HepG2 (cell line): ENCODE results near the gene LNX2. TPM values are rescaled to one million over a fixed set of nuclear protein-coding genes. Genes with fewer than 3 reads are reported as not detected.

Experiments used
- ARHGAP35 ChIP-seq: sonication (generic); formaldehyde crosslinking; IDR thresholded peaks from 2 replicates; pipeline ENCODE4 v1.9.0; 2022; ENCODE audit warnings: mild to moderate bottlenecking, inconsistent platforms, moderate library complexity, missing genetic modification reagents, borderline replicate concordance
- CEBPB ChIP-seq: IDR thresholded peaks from 2 replicates; pipeline ENCODE4 v1.6.1; 2011; ENCODE audit warnings: low read depth, low read length, improper control_type of control experiment, borderline replicate concordance
- HES4 ChIP-seq: sonication (generic); formaldehyde crosslinking; IDR thresholded peaks from 2 replicates; pipeline ENCODE4 v1.9.0; 2021; ENCODE audit warnings: mild to moderate bottlenecking, missing genetic modification reagents, borderline replicate concordance
- HMGXB3 ChIP-seq: sonication (generic); formaldehyde crosslinking; IDR thresholded peaks from 2 replicates; pipeline ENCODE4 v1.4.0; 2020; ENCODE audit warnings: missing genetic modification reagents, borderline replicate concordance
- KMT2A ChIP-seq: sonication (generic); formaldehyde crosslinking; IDR thresholded peaks from 2 replicates; pipeline ENCODE4 v1.4.0; 2020; ENCODE audit warnings: missing genetic modification reagents
- MEIS1 ChIP-seq: sonication (generic); formaldehyde crosslinking; IDR thresholded peaks from 2 replicates; pipeline ENCODE4 v1.9.0; 2021; ENCODE audit warnings: mild to moderate bottlenecking, missing genetic modification reagents, moderate library complexity, borderline replicate concordance
- MXI1 ChIP-seq: IDR thresholded peaks from 3 replicates; pipeline ENCODE4 v1.6.1; 2012; ENCODE audit warnings: low read depth, low read length, inconsistent platforms, borderline replicate concordance
- NCOR1 ChIP-seq: fragments of 200-600 bp; sonication (generic); IDR thresholded peaks from 2 replicates; pipeline ENCODE4 v1.7.0; 2017; ENCODE audit warnings: antibody characterized with exemption, low read length, borderline replicate concordance
- RFX5 ChIP-seq: IDR thresholded peaks from 2 replicates; pipeline ENCODE4 v1.6.1; 2011; ENCODE audit warnings: low read depth, low read length, improper control_type of control experiment
- TFDP1 ChIP-seq: IDR thresholded peaks from 2 replicates; pipeline ENCODE4 v1.6.1; 2016; ENCODE audit warnings: missing compliant biosample characterization, missing genetic modification reagents, borderline replicate concordance
- TGIF2 ChIP-seq: IDR thresholded peaks from 2 replicates; pipeline ENCODE4 v1.6.1; 2016; ENCODE audit warnings: control low read depth, missing compliant biosample characterization
- THAP11 ChIP-seq: IDR thresholded peaks from 2 replicates; pipeline ENCODE4 v1.6.1; 2016; ENCODE audit warnings: missing biosample characterization, missing genetic modification reagents
- ZNF768 ChIP-seq: sonication (generic); formaldehyde crosslinking; IDR thresholded peaks from 2 replicates; pipeline ENCODE4 v1.4.0; 2020; ENCODE audit warnings: missing genetic modification reagents
- ZNF776 ChIP-seq: sonication (generic); formaldehyde crosslinking; IDR thresholded peaks from 2 replicates; pipeline ENCODE4 v1.4.0; 2020; ENCODE audit warnings: mild to moderate bottlenecking, missing genetic modification reagents
- ZNF879 ChIP-seq: sonication (generic); formaldehyde crosslinking; IDR thresholded peaks from 2 replicates; pipeline ENCODE4 v1.8.1; 2023; ENCODE audit warnings: missing genetic modification reagents
- polyA plus RNA-seq, 8 experiments: library from polyadenylated mRNA; depleted of rRNA in 3 of 8; stranded (reverse) in 7 of 8; unstranded in 1 of 8; fragments of >200 nt; fragmentation: Illumina TruSeq in 4 of 8; extraction: Trizol in 4 of 8; gene quantifications; 2 replicates each; pipeline versions ENCODE4 v1.2.1 to v1.2.3, GENCODE V29; 2011 to 2016; ENCODE audit warnings: low read depth in 4 of 8, missing spikeins in 1 of 8, mixed read lengths in 1 of 8; ENCODE audit not compliant: insufficient read depth in 1 of 8
- total RNA-seq, 5 experiments: library from RNA; depleted of rRNA; stranded (reverse); fragments of >200 nt; fragmentation: Illumina TruSeq; extraction: Trizol; gene quantifications; 2 replicates each; pipeline ENCODE4 v1.2.3, GENCODE V29; 2016; ENCODE audit warnings: low read depth in 1 of 5
- TF ChIP-seq, protein P1 (sequence below): IDR thresholded peaks from 2 replicates; pipeline ENCODE4 v1.6.1; 2016
- TF ChIP-seq, protein P2 (sequence below): sonication (generic); formaldehyde crosslinking; IDR thresholded peaks from 2 replicates; pipeline ENCODE4 v1.5.1; 2020; ENCODE audit warnings: missing genetic modification reagents, mild to moderate bottlenecking, borderline replicate concordance
- TF ChIP-seq, protein P3 (sequence below): sonication (generic); formaldehyde crosslinking; IDR thresholded peaks from 2 replicates; pipeline ENCODE4 v1.5.0; 2020; ENCODE audit warnings: missing genetic modification reagents

LNX2 gene
- total and polyA plus RNA-seq, 2 of the 13 experiments (the other 11 are each of a cell fraction or from before 2014, with no cell fraction given), result 9.2 to 9.7 TPM

GRCh38 chr13:27620377-27621115 lies at the start of gene LNX2 (continued):
- TF ChIP-seq HMGXB3 (CRISPR knock-in tag) (0 out of 2 replicates have a peak, but pooled peaks have one; percentile 27), NCOR1 (no peak), ARHGAP35 (CRISPR knock-in tag) (no peak; the same call in 1 of the 2 replicates), ZNF879 (no peak), RFX5 (0 out of 2 replicates have a peak, but pooled peaks have one; percentile 37), MEIS1 (CRISPR knock-in tag) (no peak), ZNF776 (no peak), ZNF768 (CRISPR knock-in tag) (peak; percentile 44; the same call in 1 of the 2 replicates), KMT2A (CRISPR knock-in tag) (no peak; the same call in 1 of the 2 replicates), MXI1 (peak; percentile 3; the same call in 1 of the 3 replicates), THAP11 (CRISPR knock-in tag) (peak; percentile 73), TFDP1 (CRISPR knock-in tag) (no peak), TGIF2 (CRISPR knock-in tag) (no peak), HES4 (CRISPR knock-in tag) (no peak), CEBPB (no peak)
- TF ChIP-seq, protein P1, sequence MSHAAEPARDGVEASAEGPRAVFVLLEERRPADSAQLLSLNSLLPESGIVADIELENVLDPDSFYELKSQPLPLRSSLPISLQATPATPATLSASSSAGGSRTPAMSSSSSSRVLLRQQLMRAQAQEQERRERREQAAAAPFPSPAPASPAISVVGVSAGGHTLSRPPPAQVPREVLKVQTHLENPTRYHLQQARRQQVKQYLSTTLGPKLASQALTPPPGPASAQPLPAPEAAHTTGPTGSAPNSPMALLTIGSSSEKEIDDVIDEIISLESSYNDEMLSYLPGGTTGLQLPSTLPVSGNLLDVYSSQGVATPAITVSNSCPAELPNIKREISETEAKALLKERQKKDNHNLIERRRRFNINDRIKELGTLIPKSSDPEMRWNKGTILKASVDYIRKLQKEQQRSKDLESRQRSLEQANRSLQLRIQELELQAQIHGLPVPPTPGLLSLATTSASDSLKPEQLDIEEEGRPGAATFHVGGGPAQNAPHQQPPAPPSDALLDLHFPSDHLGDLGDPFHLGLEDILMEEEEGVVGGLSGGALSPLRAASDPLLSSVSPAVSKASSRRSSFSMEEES, result no peak
- TF ChIP-seq, protein P2, sequence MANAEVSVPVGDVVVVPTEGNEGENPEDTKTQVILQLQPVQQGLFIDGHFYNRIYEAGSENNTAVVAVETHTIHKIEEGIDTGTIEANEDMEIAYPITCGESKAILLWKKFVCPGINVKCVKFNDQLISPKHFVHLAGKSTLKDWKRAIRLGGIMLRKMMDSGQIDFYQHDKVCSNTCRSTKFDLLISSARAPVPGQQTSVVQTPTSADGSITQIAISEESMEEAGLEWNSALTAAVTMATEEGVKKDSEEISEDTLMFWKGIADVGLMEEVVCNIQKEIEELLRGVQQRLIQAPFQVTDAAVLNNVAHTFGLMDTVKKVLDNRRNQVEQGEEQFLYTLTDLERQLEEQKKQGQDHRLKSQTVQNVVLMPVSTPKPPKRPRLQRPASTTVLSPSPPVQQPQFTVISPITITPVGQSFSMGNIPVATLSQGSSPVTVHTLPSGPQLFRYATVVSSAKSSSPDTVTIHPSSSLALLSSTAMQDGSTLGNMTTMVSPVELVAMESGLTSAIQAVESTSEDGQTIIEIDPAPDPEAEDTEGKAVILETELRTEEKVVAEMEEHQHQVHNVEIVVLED (CRISPR knock-in tag), result peak; percentile 12; the same call in 1 of the 2 replicates
- TF ChIP-seq, protein P3, sequence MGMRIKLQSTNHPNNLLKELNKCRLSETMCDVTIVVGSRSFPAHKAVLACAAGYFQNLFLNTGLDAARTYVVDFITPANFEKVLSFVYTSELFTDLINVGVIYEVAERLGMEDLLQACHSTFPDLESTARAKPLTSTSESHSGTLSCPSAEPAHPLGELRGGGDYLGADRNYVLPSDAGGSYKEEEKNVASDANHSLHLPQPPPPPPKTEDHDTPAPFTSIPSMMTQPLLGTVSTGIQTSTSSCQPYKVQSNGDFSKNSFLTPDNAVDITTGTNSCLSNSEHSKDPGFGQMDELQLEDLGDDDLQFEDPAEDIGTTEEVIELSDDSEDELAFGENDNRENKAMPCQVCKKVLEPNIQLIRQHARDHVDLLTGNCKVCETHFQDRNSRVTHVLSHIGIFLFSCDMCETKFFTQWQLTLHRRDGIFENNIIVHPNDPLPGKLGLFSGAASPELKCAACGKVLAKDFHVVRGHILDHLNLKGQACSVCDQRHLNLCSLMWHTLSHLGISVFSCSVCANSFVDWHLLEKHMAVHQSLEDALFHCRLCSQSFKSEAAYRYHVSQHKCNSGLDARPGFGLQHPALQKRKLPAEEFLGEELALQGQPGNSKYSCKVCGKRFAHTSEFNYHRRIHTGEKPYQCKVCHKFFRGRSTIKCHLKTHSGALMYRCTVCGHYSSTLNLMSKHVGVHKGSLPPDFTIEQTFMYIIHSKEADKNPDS (CRISPR knock-in tag), result no peak
